Loucy (cell line): ENCODE measurements around the gene ANXA3.

ENCODE experiments used
- H2AFZ ChIP-seq: fragments of 200-600 bp; sonication (generic); 2 replicates; pipeline ENCODE4 v1.6.0; 2016; ENCODE audit warnings: antibody characterized with exemption, mild to moderate bottlenecking, low read length, moderate library complexity
- H3F3A ChIP-seq: fragments of 200-600 bp; 2 replicates; pipeline ENCODE4 v1.6.0; 2016; ENCODE audit warnings: antibody characterized with exemption, low read depth, mild to moderate bottlenecking
- H3K27me3 ChIP-seq: fragments of 200-600 bp; sonication (generic); 2 replicates; pipeline ENCODE4 v1.6.1; 2014; ENCODE audit warnings: low read length, mild to moderate bottlenecking; ENCODE audit not compliant: insufficient read depth, poor library complexity, severe bottlenecking
- H3K36me3 ChIP-seq: fragments of 200-600 bp; sonication (generic); 2 replicates; pipeline ENCODE4 v1.6.1; 2016; ENCODE audit warnings: low read length; ENCODE audit not compliant: insufficient read depth
- H3K4me1 ChIP-seq: fragments of 200-600 bp; sonication (generic); 2 replicates; pipeline ENCODE4 v1.5.1; 2014; ENCODE audit warnings: low read length, mild to moderate bottlenecking; ENCODE audit not compliant: insufficient read depth, poor library complexity, severe bottlenecking
- H3K4me2 ChIP-seq: fragments of 200-600 bp; sonication (generic); 2 replicates; pipeline ENCODE4 v1.6.0; 2014; ENCODE audit warnings: antibody characterized with exemption, low read length, low read depth, mild to moderate bottlenecking; ENCODE audit not compliant: poor library complexity, severe bottlenecking
- H3K4me3 ChIP-seq: fragments of 200-600 bp; sonication (generic); 2 replicates; pipeline ENCODE4 v1.5.1; 2014; ENCODE audit warnings: low read length, mild to moderate bottlenecking, mixed read lengths; ENCODE audit not compliant: poor library complexity, severe bottlenecking
- H3K79me2 ChIP-seq: fragments of 200-600 bp; sonication (generic); 2 replicates; pipeline ENCODE4 v1.6.1; 2014; ENCODE audit warnings: low read length; ENCODE audit not compliant: insufficient read depth
- H3K9ac ChIP-seq: fragments of 200-600 bp; sonication (generic); 2 replicates; pipeline ENCODE4 v1.6.0; 2014; ENCODE audit warnings: mild to moderate bottlenecking, low read depth, low read length, moderate library complexity; ENCODE audit not compliant: poor library complexity, severe bottlenecking
- H3K9me2 ChIP-seq: fragments of 200-600 bp; sonication (generic); replicated peaks from 2 replicates; pipeline ENCODE4 v1.6.1; 2016; ENCODE audit warnings: low read depth, low read length, mixed read lengths
- H3K9me3 ChIP-seq: fragments of 200-600 bp; sonication (generic); 2 replicates; pipeline ENCODE4 v1.6.1; 2014; ENCODE audit warnings: mild to moderate bottlenecking, antibody characterized with exemption, low read length, low read depth; ENCODE audit not compliant: insufficient read depth
- H4K20me1 ChIP-seq: fragments of 200-600 bp; sonication (generic); 2 replicates; pipeline ENCODE4 v1.6.0; 2014; ENCODE audit warnings: antibody characterized with exemption, low read length, mild to moderate bottlenecking; ENCODE audit not compliant: insufficient read depth, poor library complexity, severe bottlenecking
- EZH2phosphoT487 ChIP-seq: fragments of 200-600 bp; IDR thresholded peaks from 2 replicates; pipeline ENCODE4 v1.6.1; 2018; ENCODE audit warnings: antibody characterized with exemption, mild to moderate bottlenecking, moderate library complexity, borderline replicate concordance
- TF ChIP-seq, protein P1 (sequence below): fragments of 200-600 bp; sonication (generic); conservative IDR thresholded peaks from 2 replicates; pipeline ENCODE4 v1.5.1; 2014; ENCODE audit warnings: mild to moderate bottlenecking, antibody characterized with exemption, low read length

The ANXA3 gene

DNA sequence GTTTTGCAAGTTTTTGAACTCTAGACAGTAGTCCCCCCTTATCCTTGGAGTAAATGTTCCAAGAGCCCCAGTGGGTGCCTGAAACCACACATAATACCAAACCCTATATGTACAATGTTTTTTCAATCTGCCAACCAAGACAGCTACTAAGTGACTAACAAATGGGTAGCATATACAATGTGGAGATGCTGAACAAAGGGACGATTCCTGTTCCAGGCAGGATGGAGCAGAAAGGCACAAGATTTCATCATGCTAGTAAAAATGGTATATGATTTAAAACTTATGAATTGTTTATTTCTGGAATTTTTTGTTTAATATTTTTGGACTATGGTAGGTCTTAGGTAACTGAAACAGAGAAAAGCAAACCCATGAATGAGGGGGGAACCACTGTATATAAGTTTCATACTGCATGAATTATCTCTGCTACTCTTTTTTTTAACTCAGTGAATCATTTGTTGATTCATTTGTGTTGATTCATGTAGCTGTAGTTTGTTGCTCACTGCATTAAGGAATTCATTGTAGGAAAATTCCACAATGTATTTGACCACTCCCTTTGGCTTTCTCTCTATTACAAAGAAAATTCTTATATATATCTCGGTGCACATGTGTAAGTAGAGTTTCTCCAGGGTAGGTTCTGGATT is 21.9 kb upstream of the ANXA3 start:
- Histone ChIP-seq H3K36me3 (no peaks in the 10 kb centered on the region), H3K9me2 (no peaks in the 10 kb centered on the region), H2AFZ (no peak overlapping the region), H3K79me2 (no peaks in the 10 kb centered on the region), H3F3A (no peaks in the 10 kb centered on the region), H3K4me2 (no peak overlapping the region), H3K4me3 (no peak overlapping the region), H3K27me3 (no peaks in the 10 kb centered on the region), H3K9me3 (no peaks in the 10 kb centered on the region), H3K9ac (no peak overlapping the region), H3K4me1 (peaks cover 7% of the 10 kb centered on the region), H4K20me1 (no peaks in the 10 kb centered on the region)
- TF ChIP-seq, protein P1, sequence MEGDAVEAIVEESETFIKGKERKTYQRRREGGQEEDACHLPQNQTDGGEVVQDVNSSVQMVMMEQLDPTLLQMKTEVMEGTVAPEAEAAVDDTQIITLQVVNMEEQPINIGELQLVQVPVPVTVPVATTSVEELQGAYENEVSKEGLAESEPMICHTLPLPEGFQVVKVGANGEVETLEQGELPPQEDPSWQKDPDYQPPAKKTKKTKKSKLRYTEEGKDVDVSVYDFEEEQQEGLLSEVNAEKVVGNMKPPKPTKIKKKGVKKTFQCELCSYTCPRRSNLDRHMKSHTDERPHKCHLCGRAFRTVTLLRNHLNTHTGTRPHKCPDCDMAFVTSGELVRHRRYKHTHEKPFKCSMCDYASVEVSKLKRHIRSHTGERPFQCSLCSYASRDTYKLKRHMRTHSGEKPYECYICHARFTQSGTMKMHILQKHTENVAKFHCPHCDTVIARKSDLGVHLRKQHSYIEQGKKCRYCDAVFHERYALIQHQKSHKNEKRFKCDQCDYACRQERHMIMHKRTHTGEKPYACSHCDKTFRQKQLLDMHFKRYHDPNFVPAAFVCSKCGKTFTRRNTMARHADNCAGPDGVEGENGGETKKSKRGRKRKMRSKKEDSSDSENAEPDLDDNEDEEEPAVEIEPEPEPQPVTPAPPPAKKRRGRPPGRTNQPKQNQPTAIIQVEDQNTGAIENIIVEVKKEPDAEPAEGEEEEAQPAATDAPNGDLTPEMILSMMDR = no peak
- TF ChIP-seq EZH2phosphoT487 = no peak

- Histone ChIP-seq H2AFZ (peak overlapping the region; percentile 66; the same call in 1 of the 2 replicates), H3K9me3 (no peaks in the 10 kb centered on the region), H3K4me2 (no peak overlapping the region), H3K4me1 (peaks cover 7% of the 10 kb centered on the region), H3K79me2 (no peaks in the 10 kb centered on the region), H4K20me1 (no peaks in the 10 kb centered on the region), H3F3A (no peaks in the 10 kb centered on the region), H3K4me3 (no peak overlapping the region), H3K9ac (no peak overlapping the region), H3K36me3 (no peaks in the 10 kb centered on the region), H3K27me3 (no peaks in the 10 kb centered on the region), H3K9me2 (no peaks in the 10 kb centered on the region)
- no peak for TF ChIP-seq EZH2phosphoT487
Observed at GRCh38 chr4:78532046-78532445, 19.5 kb upstream of the ANXA3 start.

DNA sequence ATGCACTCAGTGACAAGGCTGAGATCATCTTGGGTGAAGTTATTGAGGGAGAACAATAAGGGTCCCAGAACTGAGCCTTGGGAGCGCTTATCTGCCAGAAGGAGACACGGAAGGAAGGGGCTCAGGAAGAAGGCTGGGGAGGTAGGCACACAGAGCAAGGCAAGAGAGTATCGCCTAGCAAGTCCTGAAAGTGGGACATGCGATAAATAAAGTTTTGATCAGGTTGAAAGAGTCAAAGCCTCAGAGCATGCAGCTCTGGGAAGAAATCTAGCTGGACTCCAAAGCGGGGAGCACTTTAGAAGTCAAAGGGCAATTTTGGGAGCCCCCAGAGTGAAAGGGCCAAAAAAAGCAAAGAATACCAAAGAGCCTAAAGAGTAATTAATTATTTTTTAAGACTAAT is 17.7 kb upstream of the ANXA3 start:
- TF ChIP-seq, protein P1 = no peak
- no peak for TF ChIP-seq EZH2phosphoT487
- Histone ChIP-seq H3K36me3 (no peaks in the 10 kb centered on the region), H3K9ac (no peak overlapping the region), H2AFZ (no peak overlapping the region), H3K27me3 (no peaks in the 10 kb centered on the region), H3K4me2 (no peak overlapping the region), H3K4me3 (no peak overlapping the region), H3K9me3 (no peaks in the 10 kb centered on the region), H3K79me2 (no peaks in the 10 kb centered on the region), H3K9me2 (no peaks in the 10 kb centered on the region), H3F3A (no peaks in the 10 kb centered on the region), H3K4me1 (peaks cover 7% of the 10 kb centered on the region), H4K20me1 (no peaks in the 10 kb centered on the region)
